GM19372 (cell line): ENCODE data around the gene ZBTB42.

Experiments
- ATAC-seq: cut with Tn5 transposase; IDR thresholded peaks from one replicate; pipeline ENCODE4 v1.9.1; 2021; ENCODE audit warnings: mild to moderate bottlenecking, low read depth, moderate library complexity; ENCODE audit not compliant: unreplicated experiment

Gene ZBTB42

DNA sequence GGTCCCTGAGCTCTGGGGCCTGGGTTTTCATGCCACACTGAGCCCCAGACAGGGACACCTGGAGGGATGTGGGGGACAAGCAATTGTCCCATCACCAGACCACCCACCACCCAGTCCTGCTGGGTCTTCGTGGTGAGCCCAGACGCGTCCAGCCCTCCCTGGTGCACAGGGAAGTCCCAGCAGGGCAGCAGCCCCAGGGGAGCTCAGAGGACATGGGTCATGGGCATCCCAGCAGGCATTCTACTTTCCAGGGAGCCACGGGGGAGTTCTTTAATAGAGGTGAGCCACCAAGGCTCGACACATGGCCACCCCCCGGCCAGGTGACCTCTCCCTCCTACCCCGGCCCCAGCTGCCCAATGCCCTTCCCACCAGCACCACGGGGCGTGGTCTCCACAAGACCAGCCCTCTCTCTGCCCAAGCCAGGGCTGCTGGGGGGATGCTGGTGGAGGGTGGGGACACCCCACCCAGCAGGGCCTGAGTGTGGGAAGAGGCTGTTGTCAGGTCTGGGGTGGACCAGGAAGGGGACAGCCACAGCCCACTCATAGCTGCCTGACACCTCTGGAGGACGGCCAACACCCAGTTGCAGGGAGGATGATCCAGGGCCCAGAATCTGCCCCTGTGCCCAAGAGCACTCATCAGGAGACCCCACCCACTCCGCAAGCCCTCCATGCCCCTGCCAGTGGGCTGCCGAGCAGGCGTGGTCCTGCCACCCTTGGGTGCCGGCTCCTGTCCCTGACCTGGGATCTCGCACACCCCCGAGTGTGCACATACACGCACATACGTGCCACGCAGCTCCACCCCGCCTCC, 19.4 kb upstream of the ZBTB42 start:
- ATAC-seq: no peak

DNA sequence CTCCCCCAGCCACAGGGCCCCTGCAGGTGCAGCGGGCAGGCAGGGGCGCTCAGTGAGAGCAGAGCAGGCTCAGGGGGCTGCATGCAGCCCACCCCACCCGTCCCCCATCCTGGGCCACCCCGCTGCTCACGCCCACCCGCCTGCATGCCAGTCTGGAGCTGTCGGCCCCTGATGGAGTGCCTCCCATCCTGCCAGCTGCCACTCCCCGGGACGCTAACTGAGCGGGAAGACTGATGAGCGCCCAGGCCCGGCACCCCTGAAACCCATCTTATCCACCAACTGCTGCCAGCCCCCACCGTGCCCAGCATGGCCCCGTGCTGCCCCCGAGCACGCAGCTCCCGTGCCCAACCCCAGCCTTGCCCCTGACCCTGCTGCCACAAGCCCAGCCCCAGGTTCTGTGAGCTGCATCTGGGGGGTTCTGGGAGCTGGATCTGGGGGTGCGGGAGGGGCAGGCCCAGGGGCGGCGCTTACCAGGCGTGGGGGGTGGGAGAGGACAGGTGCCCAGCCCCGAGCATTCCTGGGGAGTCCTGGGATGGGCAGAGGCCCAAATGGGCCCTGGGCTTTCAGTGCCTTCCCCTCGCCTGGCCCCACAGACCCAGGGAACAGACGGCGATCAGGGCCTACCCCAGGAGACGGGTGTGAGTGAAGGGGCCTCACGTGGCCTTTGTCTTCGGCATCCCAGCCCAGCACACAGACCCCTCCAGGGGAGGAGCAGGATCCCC, 18.7 kb upstream of the ZBTB42 start:
- ATAC-seq: no peak

DNA sequence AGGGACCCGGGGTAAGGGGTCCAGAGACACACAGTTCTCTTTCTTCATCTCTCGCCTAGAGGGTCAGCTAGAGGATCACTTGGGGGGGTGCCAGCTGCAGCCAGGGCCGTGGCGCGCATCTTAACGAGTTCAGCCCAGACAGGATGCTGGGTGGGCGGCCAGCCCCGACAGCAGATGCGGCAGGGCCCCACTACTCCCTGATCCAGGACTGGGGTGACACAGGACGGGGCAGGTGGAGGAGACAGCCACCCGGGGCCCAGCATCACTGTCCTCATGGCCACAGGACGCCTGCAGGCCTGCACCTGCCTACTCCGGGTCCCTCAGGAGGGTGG, 18.1 kb upstream of the ZBTB42 start:
- no peak for ATAC-seq

DNA sequence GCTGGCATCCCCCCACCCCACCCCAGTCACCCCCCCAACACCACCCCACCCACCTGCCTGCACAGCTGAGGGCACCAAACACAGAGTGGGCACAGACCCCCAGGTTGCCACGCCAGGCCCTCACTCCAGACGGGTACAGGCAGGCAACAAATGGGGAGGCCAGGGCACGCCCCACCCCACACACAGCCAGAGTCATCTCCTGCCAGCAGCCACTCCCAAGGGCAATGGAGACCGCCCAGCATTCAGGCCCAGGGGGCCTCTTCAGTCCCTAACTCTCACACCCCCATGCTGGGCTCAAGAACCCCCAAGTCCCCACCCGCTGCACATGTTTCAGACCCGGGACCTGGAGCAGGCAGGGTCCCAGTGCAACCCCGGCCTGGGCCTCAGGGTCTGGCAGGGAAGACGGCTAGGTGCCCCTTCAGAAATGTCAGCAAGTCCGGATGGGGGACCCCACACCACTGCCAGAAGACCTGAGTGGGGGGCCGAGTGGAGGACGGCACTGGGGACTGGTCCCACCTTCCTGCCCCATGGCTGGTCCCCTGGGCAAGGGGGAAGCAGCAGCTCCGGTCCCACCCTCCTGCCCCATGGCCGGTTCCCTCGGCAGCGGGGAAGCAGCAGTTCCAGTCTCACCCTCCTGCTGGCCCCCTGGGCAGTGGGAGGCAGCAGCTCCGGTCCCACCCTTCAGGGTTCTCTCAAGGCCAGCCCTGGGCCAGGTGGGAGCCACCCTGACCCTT, 17.2 kb upstream of the ZBTB42 start:
- no peak for ATAC-seq

DNA sequence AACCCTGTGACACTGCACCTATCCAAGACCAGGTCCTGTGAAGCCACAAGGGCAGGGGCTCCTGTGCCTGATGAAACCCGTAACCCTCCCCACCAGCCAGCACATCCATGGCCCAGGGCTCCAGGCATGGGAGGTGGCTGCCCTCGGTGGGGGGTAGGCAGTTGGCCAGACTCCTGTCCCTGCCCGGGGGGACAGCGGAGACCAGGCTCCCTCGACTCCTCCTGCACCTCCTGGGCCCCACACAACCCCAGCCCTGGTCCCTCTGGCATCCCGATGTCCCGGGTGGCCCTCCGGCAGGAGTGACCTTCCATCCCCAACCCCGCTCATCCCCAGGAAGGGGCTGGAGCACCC, 16.7 kb upstream of the ZBTB42 start:
- no peak for ATAC-seq

DNA sequence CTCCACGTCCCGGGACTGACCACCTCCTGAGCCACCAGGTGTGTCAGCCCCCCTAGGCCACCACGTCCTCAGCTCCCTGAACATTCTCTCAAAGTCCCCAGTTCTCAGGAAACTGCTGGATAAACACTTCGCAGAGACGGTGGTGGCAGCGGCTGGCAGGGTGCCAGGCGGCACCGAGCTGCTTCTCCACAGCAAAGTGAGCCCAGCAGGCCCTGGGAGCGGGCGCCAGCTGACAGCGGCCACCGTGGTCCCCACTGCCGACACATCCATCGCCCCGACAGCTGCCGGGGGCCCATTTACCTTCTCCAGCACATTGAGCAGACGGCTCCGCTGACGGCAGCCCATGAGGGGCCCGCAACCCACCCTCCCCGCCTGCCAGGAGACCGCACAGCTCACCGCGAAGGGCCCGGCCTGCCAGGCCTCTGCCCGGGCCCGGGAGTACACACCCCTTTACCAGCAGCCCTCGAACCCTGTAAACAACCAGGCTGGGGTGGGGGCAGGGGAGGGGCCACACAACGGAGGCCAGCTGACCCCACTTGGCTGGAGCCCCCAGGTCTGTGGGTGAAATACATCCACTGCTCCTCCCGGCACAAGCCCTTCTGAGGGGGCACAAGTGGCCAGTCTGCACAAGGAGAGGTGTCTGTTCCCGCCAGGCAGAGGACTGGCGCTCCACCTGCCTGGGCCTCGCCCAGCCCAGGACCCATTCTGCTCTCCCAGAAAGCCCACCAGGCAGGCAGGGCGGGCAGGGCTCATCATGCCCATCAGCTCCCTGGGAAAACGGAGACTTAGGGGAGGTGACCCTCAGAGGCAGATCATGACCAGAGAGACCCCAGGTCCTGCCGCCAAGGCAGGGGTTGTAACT, 15.8 kb upstream of the ZBTB42 start:
- no peak for ATAC-seq

DNA sequence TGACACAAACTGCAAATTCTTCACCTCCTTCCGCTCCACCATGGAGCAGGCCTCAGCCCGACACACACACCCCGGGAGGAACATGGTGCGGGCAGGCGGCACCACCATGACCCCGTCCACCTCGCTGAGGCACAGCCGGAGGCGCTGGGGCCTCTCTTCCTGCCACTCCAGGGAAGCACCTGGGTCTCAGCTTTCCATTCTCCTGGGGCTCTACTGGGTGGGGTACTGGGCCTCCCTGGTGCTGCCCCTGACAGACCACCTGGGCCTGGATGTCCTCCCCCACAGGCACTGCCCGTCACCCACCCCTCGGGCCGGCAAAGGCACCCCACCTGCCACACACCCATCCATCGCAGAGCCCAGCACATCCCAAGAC, 15.2 kb upstream of the ZBTB42 start:
- ATAC-seq: no peak

DNA sequence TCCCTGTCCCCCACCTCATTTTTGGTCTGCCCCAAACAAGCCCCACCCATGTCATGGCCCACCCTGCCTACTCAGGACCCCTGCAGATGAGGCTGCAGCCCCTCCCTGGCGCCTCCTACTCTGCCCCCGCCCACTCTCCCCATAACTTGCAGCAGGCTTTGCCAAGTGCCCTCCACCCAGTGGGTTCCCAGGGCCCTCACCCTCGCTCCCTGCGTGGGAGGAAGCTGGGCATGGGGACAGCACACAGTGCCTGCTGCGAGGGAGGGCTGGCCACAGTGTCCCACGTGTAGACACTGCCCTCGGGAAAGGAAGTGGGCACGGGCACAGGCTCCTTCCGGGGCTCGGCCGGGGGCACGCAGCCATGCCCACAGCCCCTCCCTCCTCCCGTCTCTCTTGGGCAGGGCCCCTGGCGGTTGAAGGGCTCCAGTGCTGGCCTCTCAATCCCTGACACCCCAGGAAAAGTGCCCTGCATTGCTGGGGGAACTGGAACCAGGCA, 14.8 kb upstream of the ZBTB42 start:
- no peak for ATAC-seq

DNA sequence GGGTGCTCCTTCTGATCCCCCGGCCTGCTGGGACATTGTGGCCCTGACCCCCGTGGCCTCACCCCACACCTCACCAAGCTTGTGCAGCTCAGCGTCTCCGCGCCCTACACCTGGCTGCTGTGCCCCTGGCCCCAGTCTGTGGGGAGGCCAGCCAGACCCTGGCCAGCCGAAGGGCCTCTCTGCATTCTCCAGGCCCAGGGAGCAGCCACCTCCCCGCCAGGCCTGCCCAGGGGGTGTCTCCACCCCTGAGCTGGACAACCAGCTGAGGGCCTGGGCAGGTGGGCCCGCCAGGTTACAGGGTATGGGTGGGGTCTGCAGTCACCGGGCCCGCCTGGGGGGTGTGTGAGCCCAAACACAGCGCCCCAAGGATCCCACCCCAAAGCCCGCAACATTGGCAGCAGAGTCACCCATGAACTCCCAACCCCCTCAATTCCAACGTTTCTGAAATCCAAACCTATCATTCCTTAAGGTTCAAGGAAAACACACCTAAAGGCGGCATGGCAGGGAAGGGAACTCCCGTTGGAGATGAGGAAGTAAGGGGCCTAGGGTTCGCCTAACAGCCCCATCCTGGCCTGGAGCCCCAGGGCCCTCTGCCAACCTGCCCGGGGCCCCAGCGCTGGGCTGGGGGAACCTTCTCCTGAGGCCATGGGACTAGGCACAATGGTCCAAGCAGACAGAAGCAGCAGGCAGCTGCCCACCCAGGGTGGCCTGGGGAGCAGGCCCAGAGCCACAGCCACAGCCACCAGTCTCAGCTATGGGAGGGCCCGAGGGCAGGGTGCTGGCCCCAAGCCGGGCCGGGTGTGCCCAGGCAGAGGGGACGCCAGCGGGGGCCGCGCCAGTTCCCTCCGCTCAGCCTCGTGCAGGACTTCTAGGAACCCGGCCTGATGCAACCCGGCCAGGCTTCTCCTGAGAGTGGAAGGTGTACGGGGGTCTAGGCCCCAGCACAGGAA, 13.9 kb upstream of the ZBTB42 start:
- no peak for ATAC-seq

DNA sequence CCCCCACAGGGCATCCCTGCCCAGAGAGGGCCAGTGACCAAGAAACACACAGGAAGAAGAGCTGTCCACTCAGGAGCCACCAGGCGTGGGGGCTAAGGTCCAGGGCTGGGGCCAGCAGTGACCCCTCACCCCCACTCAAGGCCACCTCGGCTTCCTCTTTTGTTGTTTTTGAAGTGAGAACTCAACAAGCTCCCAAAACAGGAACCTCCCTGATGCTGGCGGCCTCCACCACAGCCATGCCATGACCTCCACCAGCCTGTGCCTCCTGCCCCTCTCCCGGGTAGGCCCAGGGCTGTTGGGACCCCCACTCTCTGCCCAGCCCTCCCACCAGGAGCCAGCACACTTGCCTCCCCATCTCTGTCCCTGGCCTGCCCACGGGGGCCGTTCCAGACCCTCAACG, 13.2 kb upstream of the ZBTB42 start:
- ATAC-seq: no peak

DNA sequence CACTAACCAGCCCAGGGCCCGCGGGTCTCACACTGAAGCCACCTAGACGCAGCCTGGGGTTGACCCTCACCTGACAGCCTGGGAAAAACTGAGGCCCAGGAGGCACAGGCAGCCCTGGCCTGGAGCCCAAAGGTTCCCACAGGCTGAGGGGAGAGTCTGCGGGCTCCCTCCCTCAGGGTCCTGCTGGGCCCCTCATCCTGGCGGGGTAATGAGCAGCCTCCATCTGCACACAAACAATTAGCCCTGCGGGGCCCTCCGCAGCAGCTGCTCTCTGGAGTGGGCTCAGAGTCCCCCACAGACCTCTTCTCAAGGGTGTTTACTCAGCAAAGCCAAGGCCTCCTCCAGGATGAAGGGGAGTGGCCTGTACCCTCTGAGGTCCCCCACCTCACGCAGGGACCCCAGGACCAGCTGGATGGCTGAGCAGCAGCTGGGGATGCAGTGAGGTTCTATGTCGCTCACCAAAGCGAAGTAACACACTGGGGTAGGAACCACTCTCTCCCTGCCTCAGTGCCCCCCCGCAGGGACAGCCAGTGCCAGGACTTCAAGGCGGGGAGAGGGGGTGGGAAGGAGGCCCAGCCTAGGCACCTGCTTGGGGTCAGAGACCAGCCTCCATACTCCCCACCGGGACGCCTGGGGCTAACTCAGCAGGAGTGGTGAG, 12.6 kb upstream of the ZBTB42 start:
- ATAC-seq: no peak

DNA sequence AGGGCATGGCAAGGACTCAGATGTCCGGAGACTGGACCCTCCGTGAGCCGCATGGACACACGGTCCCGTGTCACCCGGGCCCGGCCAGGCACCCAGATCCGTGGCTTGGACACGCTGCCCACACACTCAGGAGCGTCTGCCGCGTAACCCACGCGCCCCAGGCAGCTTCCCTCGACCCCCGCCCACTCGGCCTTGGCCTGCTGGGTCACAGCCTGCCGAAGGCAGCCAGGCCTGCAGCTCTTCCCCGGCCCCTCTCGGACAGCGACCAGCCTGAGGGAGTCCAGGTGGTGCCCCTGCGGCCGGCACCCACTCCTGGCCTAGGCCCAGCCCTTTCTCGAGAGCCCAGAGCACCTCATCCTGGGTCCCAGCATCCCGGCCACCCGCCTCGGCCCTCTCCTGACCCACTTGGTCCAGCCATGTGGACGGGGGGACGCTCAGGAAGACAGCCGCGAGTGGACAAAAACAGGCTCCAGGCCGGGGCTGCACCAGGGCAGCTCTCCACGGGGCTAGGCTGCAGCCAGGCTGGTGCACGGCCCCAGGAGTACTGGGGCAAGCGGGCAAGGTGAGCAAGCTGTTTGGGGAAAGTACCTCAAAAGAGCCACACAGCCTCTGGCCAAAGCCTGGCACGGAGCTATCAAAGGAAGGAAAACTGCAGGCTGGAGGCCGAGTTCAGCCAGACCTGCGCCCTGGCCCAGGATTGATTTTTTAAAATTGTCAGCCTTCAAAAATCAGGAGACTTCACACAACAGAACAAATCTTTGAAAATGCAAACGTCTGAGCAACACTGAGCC, 11.8 kb upstream of the ZBTB42 start:
- no peak for ATAC-seq

DNA sequence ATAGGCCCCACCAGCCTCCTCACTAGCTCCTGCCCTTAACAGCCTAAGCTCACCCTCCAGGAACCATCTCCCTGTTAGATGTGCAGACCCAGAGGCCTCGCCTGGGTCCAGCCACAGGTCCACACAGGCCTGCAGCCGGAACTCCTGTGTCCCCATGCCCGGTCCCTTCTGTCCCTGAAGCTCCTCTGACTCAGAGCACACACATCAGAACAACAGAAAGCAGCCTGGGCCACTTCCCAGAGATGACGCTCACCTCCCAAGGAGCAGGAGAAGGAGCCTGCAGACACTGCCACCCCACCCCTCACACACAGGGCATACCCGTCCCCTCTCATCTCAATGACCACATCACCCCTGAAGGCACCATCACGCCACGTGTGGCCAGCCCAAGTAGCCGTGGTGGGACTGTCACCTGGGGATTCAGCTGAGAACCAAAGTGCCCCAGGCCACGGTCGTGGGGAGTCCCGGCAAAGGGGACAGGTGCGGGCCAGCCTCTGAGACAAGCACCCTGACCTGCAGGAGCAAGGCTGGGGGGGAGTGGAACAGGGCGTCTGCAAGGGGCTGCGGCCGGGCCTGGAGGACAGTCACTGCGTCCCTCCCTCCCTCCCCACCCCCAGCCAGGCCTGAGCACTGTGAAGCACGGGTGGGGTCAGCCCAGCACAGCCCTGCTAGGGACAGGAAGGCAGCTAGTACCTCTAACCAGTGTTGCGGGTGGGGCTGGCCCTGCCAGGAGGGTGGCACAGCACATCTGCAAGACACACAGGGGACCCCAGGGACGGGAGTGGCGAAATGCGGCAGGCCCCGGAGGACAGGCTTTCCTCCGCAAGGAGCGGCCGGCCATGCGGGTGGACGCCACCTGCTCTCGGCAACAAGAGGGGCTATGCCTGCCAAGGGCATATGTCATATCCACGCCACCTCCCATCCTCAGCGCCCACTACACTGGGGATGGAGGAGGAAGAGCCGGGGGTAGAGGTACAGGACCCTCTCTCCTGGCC, 10.9 kb upstream of the ZBTB42 start:
- no peak for ATAC-seq

DNA sequence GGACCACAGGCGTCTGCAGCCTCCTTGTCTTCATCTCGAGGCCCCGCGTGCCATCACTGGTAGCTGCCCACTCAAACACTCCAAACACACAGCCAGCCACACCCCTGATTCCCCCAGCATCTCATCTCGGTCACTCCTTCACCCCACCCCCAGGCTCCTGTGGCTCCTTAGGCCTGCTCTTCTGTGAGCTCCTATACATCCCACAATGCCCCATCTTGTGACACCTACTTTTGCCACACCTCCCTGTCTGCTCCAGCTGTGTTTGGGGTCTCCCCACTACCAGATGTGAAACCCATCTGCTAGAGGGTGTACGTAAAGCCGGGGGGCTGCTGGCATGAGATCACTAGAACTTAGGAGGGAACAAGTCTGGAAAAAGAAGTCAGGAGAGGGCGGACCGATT, 9.5 kb upstream of the ZBTB42 start:
- ATAC-seq: no peak

DNA sequence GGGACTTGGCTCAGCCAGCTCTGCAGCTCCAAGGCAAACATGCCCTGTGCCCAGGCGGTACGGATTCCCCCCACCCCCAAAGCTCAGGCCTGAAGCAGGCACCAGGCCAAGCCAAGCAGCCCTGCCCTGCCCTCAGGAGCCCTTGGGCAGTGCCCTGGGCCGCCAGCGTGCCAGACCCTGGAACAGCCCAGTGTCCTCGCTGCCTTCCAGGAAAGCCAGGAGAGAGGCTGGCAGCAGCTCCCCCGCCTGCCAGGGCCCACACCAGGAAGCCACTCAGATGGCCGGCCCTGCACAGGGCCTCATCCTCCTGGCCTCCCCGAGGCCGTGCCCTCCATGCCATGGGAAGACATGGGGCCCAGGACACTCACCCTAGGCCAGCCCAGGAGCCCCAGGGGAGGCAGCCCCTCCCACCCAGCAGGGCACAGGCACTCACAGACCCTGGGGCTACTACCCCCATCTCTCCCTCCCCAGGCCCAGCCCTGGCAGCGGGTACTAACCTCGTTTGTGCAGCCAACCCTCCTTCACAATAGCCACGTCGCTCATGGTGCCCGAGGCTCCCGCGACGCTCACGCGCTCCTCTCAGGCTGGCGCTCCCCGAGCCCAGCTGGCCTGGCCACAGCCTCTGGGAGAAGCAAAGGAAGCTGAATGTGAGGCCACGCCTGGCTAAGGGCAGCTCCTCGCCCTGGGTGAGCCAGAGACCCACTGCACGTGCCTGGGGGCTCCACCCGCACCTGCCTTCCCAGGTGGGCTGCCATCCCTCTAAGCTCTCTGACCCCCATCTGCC, 8.6 kb upstream of the ZBTB42 start:
- no peak for ATAC-seq

DNA sequence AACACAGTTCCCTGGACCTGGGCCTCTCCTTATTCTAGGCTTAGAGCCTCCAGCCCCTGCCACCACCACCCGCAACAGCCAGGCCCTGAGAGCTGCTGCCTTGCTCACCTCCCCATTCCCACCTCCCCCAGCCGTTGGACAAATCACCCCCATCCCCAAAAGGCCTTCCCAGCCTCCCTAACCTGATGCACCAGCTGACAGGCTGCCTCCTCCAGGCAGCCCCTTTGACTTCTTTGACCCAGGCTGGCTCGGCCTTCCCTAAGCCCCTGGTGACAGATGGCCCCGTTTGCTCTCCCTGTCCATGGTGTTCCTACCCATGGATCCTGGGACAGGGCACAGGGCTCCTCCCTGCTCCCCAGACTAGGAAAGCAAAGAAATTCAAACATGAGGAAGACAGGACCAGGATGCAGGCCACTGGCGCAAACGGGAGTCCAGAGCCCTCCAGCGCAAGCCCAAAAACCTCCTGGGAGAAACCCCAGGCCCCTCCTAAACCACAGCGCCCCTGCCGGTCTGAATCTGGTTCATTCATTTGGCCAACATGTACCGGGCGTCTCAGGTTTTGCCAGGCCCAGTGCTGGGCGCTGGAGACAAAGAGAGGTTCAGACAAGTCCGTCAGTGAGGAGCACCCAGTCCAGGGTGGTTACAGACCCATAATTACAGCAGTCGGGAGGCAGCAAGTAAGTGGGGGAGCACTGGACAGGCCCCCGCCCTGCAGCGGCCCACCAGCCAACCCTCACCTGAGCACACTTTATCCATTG, 7.8 kb upstream of the ZBTB42 start:
- no peak for ATAC-seq
